Astrocyte (in vitro differentiated cells and primary cell): ENCODE results near the gene HOXA5. TPM values are rescaled to one million over a fixed set of nuclear protein-coding genes. Genes with fewer than 3 reads are reported as not detected.

Experiments used
- DNase-seq: peaks from one replicate; pipeline ENCODE4 v3.0.0-alpha.2; 2010; ENCODE audit warnings: low read depth
- FAIRE-seq: peaks from 2 replicates; lab custom pipeline; 2011; peaks lifted over from hg19 to GRCh38; lab: Jason Lieb, UNC
- H2AFZ ChIP-seq: 2 replicates; pipeline ENCODE4 v1.6.0; 2012; ENCODE audit warnings: low read depth, low read length, inconsistent platforms
- H3K27ac ChIP-seq: 2 replicates; pipeline ENCODE4 v1.5.1; 2011; ENCODE audit warnings: low read depth, low read length, inconsistent platforms
- H3K27me3 ChIP-seq: 2 replicates; pipeline ENCODE4 v1.6.0; 2011; ENCODE audit warnings: low read length, inconsistent platforms; ENCODE audit not compliant: insufficient read depth
- H3K36me3 ChIP-seq: 2 replicates; pipeline ENCODE4 v1.5.1; 2011; ENCODE audit warnings: low read length, inconsistent platforms; ENCODE audit not compliant: insufficient read depth
- H3K4me1 ChIP-seq: 2 replicates; pipeline ENCODE4 v1.5.1; 2011; ENCODE audit warnings: low read length, inconsistent platforms; ENCODE audit not compliant: insufficient read depth
- H3K4me2 ChIP-seq: 2 replicates; pipeline ENCODE4 v1.6.0; 2012; ENCODE audit warnings: low read length, inconsistent platforms
- H3K4me3 ChIP-seq: 2 replicates; pipeline ENCODE4 v1.5.1; 2011; ENCODE audit warnings: low read depth, mild to moderate bottlenecking, low read length, inconsistent platforms; ENCODE audit not compliant: insufficient read depth
- H3K79me2 ChIP-seq: 2 replicates; pipeline ENCODE4 v1.6.0; 2012; ENCODE audit warnings: mild to moderate bottlenecking, low read length, inconsistent platforms; ENCODE audit not compliant: insufficient read depth
- H3K9ac ChIP-seq: 2 replicates; pipeline ENCODE4 v1.6.0; 2012; ENCODE audit warnings: mild to moderate bottlenecking, low read length, inconsistent platforms
- H3K9me3 ChIP-seq: 2 replicates; pipeline ENCODE4 v1.5.1; 2012; ENCODE audit warnings: low read depth, mild to moderate bottlenecking, low read length, inconsistent platforms; ENCODE audit not compliant: insufficient read depth
- H4K20me1 ChIP-seq: 2 replicates; pipeline ENCODE4 v1.6.0; 2012; ENCODE audit warnings: low read length, inconsistent platforms; ENCODE audit not compliant: insufficient read depth
- H3K27ac Mint-ChIP-seq: one replicate; pipeline ENCODE4 v1.8.0; 2021; ENCODE audit warnings: mild to moderate bottlenecking, mixed read lengths; ENCODE audit not compliant: unreplicated experiment
- H3K27me3 Mint-ChIP-seq: one replicate; pipeline ENCODE4 v1.8.0; 2021; ENCODE audit warnings: low read depth, mixed read lengths; ENCODE audit not compliant: unreplicated experiment
- H3K36me3 Mint-ChIP-seq: one replicate; pipeline ENCODE4 v1.8.0; 2021; ENCODE audit warnings: low read depth, mixed read lengths; ENCODE audit not compliant: unreplicated experiment
- H3K4me1 Mint-ChIP-seq: one replicate; pipeline ENCODE4 v1.8.0; 2021; ENCODE audit warnings: low read depth, mixed read lengths; ENCODE audit not compliant: unreplicated experiment
- H3K4me3 Mint-ChIP-seq: one replicate; pipeline ENCODE4 v1.8.0; 2021; ENCODE audit warnings: mild to moderate bottlenecking, moderate library complexity, mixed read lengths; ENCODE audit not compliant: unreplicated experiment
- H3K9me3 Mint-ChIP-seq: one replicate; pipeline ENCODE4 v1.8.0; 2021; ENCODE audit warnings: mild to moderate bottlenecking, mixed read lengths; ENCODE audit not compliant: unreplicated experiment
- EZH2 ChIP-seq: IDR thresholded peaks from 2 replicates; pipeline ENCODE4 v1.6.1; 2012; ENCODE audit warnings: mild to moderate bottlenecking, low read length, inconsistent platforms; ENCODE audit not compliant: insufficient read depth
- total RNA-seq: library from RNA; stranded (reverse); gene quantifications from 2 replicates; pipeline ENCODE4 v1.2.1, GENCODE V29; 2021
- TF ChIP-seq, protein P1 (sequence below): IDR thresholded peaks from 2 replicates; pipeline ENCODE4 v1.5.1; 2011; ENCODE audit warnings: low read depth, mild to moderate bottlenecking, inconsistent platforms, low read length, moderate library complexity; ENCODE audit not compliant: insufficient read depth

Gene HOXA5
- total RNA-seq, 1 donor from 2014 or later, result not detected

GRCh38 chr7:27124902-27125689, 18.4 kb downstream of the HOXA5 start:
- Histone ChIP-seq H3K9me3 (no peaks in the 10 kb centered on the region), H3K9ac (no peak overlapping the region), H3K79me2 (peaks cover 18% of the 10 kb centered on the region), H3K27ac (peak overlapping the region; percentile 84), H3K4me1 (peaks cover 11% of the 10 kb centered on the region), H3K27me3 (peaks cover 73% of the 10 kb centered on the region), H3K36me3 (no peaks in the 10 kb centered on the region), H4K20me1 (no peaks in the 10 kb centered on the region), H3K4me3 (no peak overlapping the region), H2AFZ (no peak overlapping the region), H3K4me2 (peak overlapping the region; percentile 83)
- DNase-seq, result no peak
- peaks cover 41% of the 10 kb centered on the region for H3K9me3 Mint-ChIP-seq
- no peak overlapping the region for H3K4me3 Mint-ChIP-seq
- peaks cover 2% of the 10 kb centered on the region for H3K36me3 Mint-ChIP-seq
- TF ChIP-seq, protein P1, sequence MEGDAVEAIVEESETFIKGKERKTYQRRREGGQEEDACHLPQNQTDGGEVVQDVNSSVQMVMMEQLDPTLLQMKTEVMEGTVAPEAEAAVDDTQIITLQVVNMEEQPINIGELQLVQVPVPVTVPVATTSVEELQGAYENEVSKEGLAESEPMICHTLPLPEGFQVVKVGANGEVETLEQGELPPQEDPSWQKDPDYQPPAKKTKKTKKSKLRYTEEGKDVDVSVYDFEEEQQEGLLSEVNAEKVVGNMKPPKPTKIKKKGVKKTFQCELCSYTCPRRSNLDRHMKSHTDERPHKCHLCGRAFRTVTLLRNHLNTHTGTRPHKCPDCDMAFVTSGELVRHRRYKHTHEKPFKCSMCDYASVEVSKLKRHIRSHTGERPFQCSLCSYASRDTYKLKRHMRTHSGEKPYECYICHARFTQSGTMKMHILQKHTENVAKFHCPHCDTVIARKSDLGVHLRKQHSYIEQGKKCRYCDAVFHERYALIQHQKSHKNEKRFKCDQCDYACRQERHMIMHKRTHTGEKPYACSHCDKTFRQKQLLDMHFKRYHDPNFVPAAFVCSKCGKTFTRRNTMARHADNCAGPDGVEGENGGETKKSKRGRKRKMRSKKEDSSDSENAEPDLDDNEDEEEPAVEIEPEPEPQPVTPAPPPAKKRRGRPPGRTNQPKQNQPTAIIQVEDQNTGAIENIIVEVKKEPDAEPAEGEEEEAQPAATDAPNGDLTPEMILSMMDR, result no peak
- TF ChIP-seq EZH2, result no peak
- peak overlapping the region; percentile 22 for H3K27ac Mint-ChIP-seq
- FAIRE-seq, result no peak
- peaks cover 97% of the 10 kb centered on the region for H3K27me3 Mint-ChIP-seq
- peaks cover 2% of the 10 kb centered on the region for H3K4me1 Mint-ChIP-seq

- Mint-ChIP-seq H3K9me3 (peaks cover 47% of the 10 kb centered on the region), H3K27ac (no peak overlapping the region), H3K4me1 (peaks cover 2% of the 10 kb centered on the region), H3K36me3 (peaks cover 2% of the 10 kb centered on the region), H3K4me3 (peak overlapping the region; percentile 8), H3K27me3 (peaks cover 99% of the 10 kb centered on the region)
- Histone ChIP-seq H3K9ac (peak overlapping the region; percentile 83), H2AFZ (no peak overlapping the region), H3K4me2 (peak overlapping the region; percentile 83), H3K79me2 (peaks cover 25% of the 10 kb centered on the region), H3K9me3 (no peaks in the 10 kb centered on the region), H3K27ac (peak overlapping the region; percentile 84), H3K4me1 (peaks cover 11% of the 10 kb centered on the region), H4K20me1 (no peaks in the 10 kb centered on the region), H3K4me3 (no peak overlapping the region), H3K36me3 (no peaks in the 10 kb centered on the region), H3K27me3 (peaks cover 74% of the 10 kb centered on the region)
- TF ChIP-seq EZH2, result no peak
- TF ChIP-seq, protein P1, result no peak
- DNase-seq (peak; percentile 96), FAIRE-seq (no peak)
Observed at GRCh38 chr7:27124096-27124901, 19.2 kb downstream of the HOXA5 start.
